IPS-NIHi11 (cell line): ENCODE results near the gene PPP2R5C.
"Not testable (repeated sequence)": the region's sequence is repeated elsewhere in the genome, so short reads cannot be mapped to it uniquely, and the experiment has no call there.

ENCODE experiments used
- DNase-seq: peaks from one replicate; pipeline ENCODE4 v3.0.0; 2012; ENCODE audit warnings: mixed read lengths, low spot score

Gene PPP2R5C

GRCh38 chr14:101727611-101728366 lies 33.7 kb upstream of the PPP2R5C start:
- no peak for DNase-seq

GRCh38 chr14:101728367-101728742 lies 33.2 kb upstream of the PPP2R5C start:
- no peak for DNase-seq

- DNase-seq, result no peak
These were observed 32.1 kb upstream of the PPP2R5C start for GRCh38 chr14:101729382-101729781.

- not testable (repeated sequence) for DNase-seq
These were observed 31.4 kb upstream of the PPP2R5C start for GRCh38 chr14:101730157-101730556.

- DNase-seq, result no peak
These were observed 30.8 kb upstream of the PPP2R5C start for GRCh38 chr14:101730626-101731186.

- peak; percentile 70 for DNase-seq
These were observed 30.1 kb upstream of the PPP2R5C start for GRCh38 chr14:101731187-101732080.

GRCh38 chr14:101732118-101732517 lies 29.4 kb upstream of the PPP2R5C start:
- no peak for DNase-seq

GRCh38 chr14:101733211-101733610 lies 28.3 kb upstream of the PPP2R5C start:
- DNase-seq, result no peak

GRCh38 chr14:101734246-101734847 lies 27.2 kb upstream of the PPP2R5C start:
- no peak for DNase-seq

- DNase-seq, result no peak
These were observed 26.1 kb upstream of the PPP2R5C start for GRCh38 chr14:101735453-101735852.

- no peak for DNase-seq
These were observed 25.4 kb upstream of the PPP2R5C start for GRCh38 chr14:101736071-101736470.

- DNase-seq, result no peak
These were observed 24.9 kb upstream of the PPP2R5C start for GRCh38 chr14:101736585-101736984.

GRCh38 chr14:101737414-101738339 lies 23.8 kb upstream of the PPP2R5C start:
- DNase-seq, result no peak

GRCh38 chr14:101738703-101739320 lies 22.7 kb upstream of the PPP2R5C start:
- no peak for DNase-seq

GRCh38 chr14:101739446-101740141 lies 21.9 kb upstream of the PPP2R5C start:
- DNase-seq, result no peak

GRCh38 chr14:101740981-101741380 lies 20.5 kb upstream of the PPP2R5C start:
- DNase-seq, result no peak

GRCh38 chr14:101743701-101744100 lies 17.8 kb upstream of the PPP2R5C start:
- DNase-seq, result no peak

GRCh38 chr14:101744382-101744781 lies 17.1 kb upstream of the PPP2R5C start:
- not testable (repeated sequence) for DNase-seq

GRCh38 chr14:101749756-101750155 lies 11.8 kb upstream of the PPP2R5C start:
- not testable (repeated sequence) for DNase-seq

- DNase-seq, result no peak
These were observed 6.6 kb upstream of the PPP2R5C start for GRCh38 chr14:101754893-101755292.
